ENCODE results near the gene HLA-DOB. TPM values are rescaled to one million over a fixed set of nuclear protein-coding genes. Genes with fewer than 3 reads are reported as not detected.

HLA-DOB gene
- total and polyA plus RNA-seq, 2 of the 13 experiments (the other 11 are each of a cell fraction or from before 2014, with no cell fraction given), result not detected

- Histone ChIP-seq H3K36me3 (replicated peaks in 1 of 2; ENCODE audit: control insufficient read depth in 1 of 2, insufficient read depth in 2 of 2, low read length in 2 of 2) (no peaks in the 10 kb centered on the region), H3K4me2 (ENCODE audit: low read depth, low read length) (no peak overlapping the region), H2AFZ (ENCODE audit: low read length) (no peak overlapping the region), H3K9ac (ENCODE audit: insufficient read depth, low read depth, low read length) (no peak overlapping the region), H4K20me1 (ENCODE audit: insufficient read depth, low read length) (no peaks in the 10 kb centered on the region), H3K27ac (ENCODE audit: extremely low read length, insufficient read depth, low read length) (no peak overlapping the region), H3K27me3 (ENCODE audit: control insufficient read depth in 1 of 2, insufficient read depth in 2 of 2, low read length in 2 of 2) (peaks cover 0 to 24% of the 10 kb centered on the region in 2 experiments; a peak in 2 of 5 replicates), H3K4me3 (replicated peaks in 1 of 3; ENCODE audit: insufficient read depth in 1 of 3, low read depth in 2 of 3, low read length in 3 of 3) (no peak overlapping the region), H3K4me1 (ENCODE audit: insufficient read depth, low read length) (no peaks in the 10 kb centered on the region), H3K9me3 (ENCODE audit: low read length) (no peaks in the 10 kb centered on the region), H3K79me2 (ENCODE audit: insufficient read depth, low read length) (no peaks in the 10 kb centered on the region)
- DNase-seq (ENCODE audit: low spot score), result no peak
- no TSS peak for BruUV-seq (replicated peaks)
- TF ChIP-seq SP140L (CRISPR knock-in tag; IDR thresholded peaks at IDR 0.05; ENCODE audit: borderline replicate concordance) (no peak), GTF2F1 (IDR thresholded peaks at IDR 0.05; ENCODE audit: low read length) (no peak), ARID2 (CRISPR knock-in tag; IDR thresholded peaks at IDR 0.05; ENCODE audit: borderline replicate concordance) (no peak)
- 30% methylated on average over 2 of the region's 2 CpGs for WGBS (ENCODE audit: low lambda C conversion rate)
- intact Hi-C loops (cut with micrococcal nuclease; ENCODE audit: unreplicated experiment), result no loop called here
- CTCF ChIA-PET (ENCODE audit: low intra/inter-chr PET ratio, low total read pairs), result no interaction called here
- no peak for FAIRE-seq
- POLR2A ChIA-PET, result no interaction called here
- in situ Hi-C loops (cut with HindIII; ENCODE audit: extremely low pct_ligation_motif_present, low pct_unique_long_range_greater_than_20kb), result no loop called here
- no peak for ATAC-seq
These were observed 2.7 kb downstream of the HLA-DOB start for GRCh38 chr6:32814145-32814544.

- Histone ChIP-seq H2AFZ (ENCODE audit: low read length) (no peak overlapping the region), H3K79me2 (ENCODE audit: insufficient read depth, low read length) (no peaks in the 10 kb centered on the region), H3K27me3 (ENCODE audit: control insufficient read depth in 1 of 2, insufficient read depth in 2 of 2, low read length in 2 of 2) (peaks cover 1 to 14% of the 10 kb centered on the region in 2 experiments; a peak in 2 of 5 replicates), H3K4me3 (replicated peaks in 1 of 3; ENCODE audit: insufficient read depth in 1 of 3, low read depth in 2 of 3, low read length in 3 of 3) (no peak overlapping the region), H3K4me1 (ENCODE audit: insufficient read depth, low read length) (no peaks in the 10 kb centered on the region), H3K27ac (ENCODE audit: extremely low read length, insufficient read depth, low read length) (no peak overlapping the region), H3K36me3 (replicated peaks in 1 of 2; ENCODE audit: control insufficient read depth in 1 of 2, insufficient read depth in 2 of 2, low read length in 2 of 2) (no peaks in the 10 kb centered on the region), H3K4me2 (ENCODE audit: low read depth, low read length) (no peak overlapping the region), H3K9ac (ENCODE audit: insufficient read depth, low read depth, low read length) (no peak overlapping the region), H4K20me1 (ENCODE audit: insufficient read depth, low read length) (no peaks in the 10 kb centered on the region), H3K9me3 (ENCODE audit: low read length) (no peaks in the 10 kb centered on the region)
- FAIRE-seq, result no peak
- BruUV-seq (replicated peaks), result no TSS peak
- no peak for DNase-seq (ENCODE audit: low spot score)
- 0% methylated on average over 1 of the region's 1 CpG for WGBS (ENCODE audit: low lambda C conversion rate)
- ATAC-seq, result no peak
- intact Hi-C loops (cut with micrococcal nuclease; ENCODE audit: unreplicated experiment) (no loop called here), in situ Hi-C loops (cut with HindIII; ENCODE audit: extremely low pct_ligation_motif_present, low pct_unique_long_range_greater_than_20kb) (no loop called here)
- ChIA-PET CTCF (ENCODE audit: low intra/inter-chr PET ratio, low total read pairs) (no interaction called here), POLR2A (no interaction called here)
- TF ChIP-seq ZNF225 (CRISPR knock-in tag; IDR thresholded peaks at IDR 0.05) (no peak), TIGD3 (CRISPR knock-in tag; IDR thresholded peaks at IDR 0.05; ENCODE audit: borderline replicate concordance) (no peak), TBL1XR1 (IDR thresholded peaks at IDR 0.05; ENCODE audit: borderline replicate concordance, low read length, partially characterized antibody) (no peak), NKX3-1 (CRISPR knock-in tag; IDR thresholded peaks at IDR 0.05) (no peak), ZNF572 (CRISPR knock-in tag; IDR thresholded peaks at IDR 0.05) (no peak), AKNA (CRISPR knock-in tag; IDR thresholded peaks at IDR 0.05; ENCODE audit: borderline replicate concordance) (no peak), MEIS1 (CRISPR knock-in tag; IDR thresholded peaks at IDR 0.05; ENCODE audit: borderline replicate concordance) (no peak), NR1H2 (CRISPR knock-in tag; IDR thresholded peaks at IDR 0.05; ENCODE audit: borderline replicate concordance, low read depth) (no peak), CREB3 (CRISPR knock-in tag; IDR thresholded peaks at IDR 0.05) (no peak)
These were observed 7.6 kb downstream of the HLA-DOB start for GRCh38 chr6:32809171-32809570.

Measured in HepG2 (cell line).